ENCODE measurements around the gene CDK4. TPM values are rescaled to one million over a fixed set of nuclear protein-coding genes. Genes with fewer than 3 reads are reported as not detected.

CDK4 gene
- polyA plus RNA-seq (2013) = 66.1 and 68.0 TPM in 2 replicates

DNA sequence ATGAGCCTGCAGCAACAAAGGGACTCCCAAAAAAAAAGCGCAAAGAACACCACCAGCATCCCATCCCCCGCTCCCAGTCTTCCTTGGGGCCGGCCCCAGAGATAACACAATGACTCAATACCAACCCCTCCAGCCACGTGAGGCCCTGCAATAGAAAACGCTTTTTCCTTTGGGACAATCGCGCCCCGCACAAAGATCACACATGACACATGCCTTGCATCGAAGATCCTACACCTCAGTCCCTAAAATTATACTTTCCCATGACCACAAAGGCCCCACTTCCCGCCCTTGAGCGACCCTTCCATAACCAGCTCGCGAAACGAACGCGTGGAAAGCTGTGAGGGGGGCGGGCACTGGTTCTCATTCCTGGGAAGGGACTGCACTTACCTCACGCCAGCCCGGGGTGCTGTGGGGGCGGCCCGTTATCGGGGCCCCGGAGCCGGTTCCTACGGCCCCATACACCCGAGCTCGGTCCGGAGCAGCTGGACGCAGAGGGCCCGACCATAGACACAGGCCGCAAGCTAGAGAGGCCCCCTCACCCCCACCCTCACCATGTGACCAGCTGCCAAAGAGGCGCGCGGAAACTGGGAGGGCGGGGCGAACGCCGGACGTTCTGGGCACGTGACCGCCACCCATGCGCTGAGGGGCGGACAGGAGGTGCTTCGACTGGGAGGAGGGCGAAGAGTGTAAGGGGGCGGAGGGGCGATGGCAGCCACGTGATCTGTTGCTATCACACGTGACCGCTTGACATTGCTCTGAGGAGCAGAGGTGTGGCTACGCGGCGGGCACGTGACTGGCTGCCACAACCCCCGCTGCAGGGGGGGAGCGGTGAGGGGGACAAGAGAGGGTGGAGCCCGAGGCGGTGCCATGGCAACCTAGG, at the start of gene CDK4:
TSS of gene CDK4 (minus strand) at position 523 of the 880 bp plus-strand sequence. CDS start 593 bp downstream, outside the sequence.
- Histone ChIP-seq H3K18ac (ENCODE audit: low read length) (peak within 1 kb of the TSS; percentile 58), H2BK12ac (ENCODE audit: low read length) (no peak within 1 kb of the TSS), H3K9me3 (ENCODE audit: insufficient read depth, low read depth, low read length) (peaks cover 5% of the 10 kb centered on the region), H3K4me1 (ENCODE audit: control insufficient read depth in 1 of 2, insufficient read depth in 2 of 2, low read length in 2 of 2) (peaks cover 7 to 18% of the 10 kb centered on the region in 2 experiments), H3K4me2 (ENCODE audit: low read length) (peak within 1 kb of the TSS; percentile 85), H3K4me3 (ENCODE audit: low read depth, low read length) (peak within 1 kb of the TSS; percentile 78), H2AK5ac (ENCODE audit: low read length) (peak within 1 kb of the TSS; percentile 73), H3K23ac (ENCODE audit: low read length) (no peak within 1 kb of the TSS), H2AFZ (ENCODE audit: insufficient read depth, low read length, poor library complexity) (peak within 1 kb of the TSS; percentile 57), H4K91ac (ENCODE audit: low read depth, low read length) (peak within 1 kb of the TSS; percentile 75), H3K4ac (ENCODE audit: low read depth, low read length) (peak within 1 kb of the TSS; percentile 85), H3K79me1 (ENCODE audit: low read length) (peaks cover 3% of the 10 kb centered on the region), H4K12ac (ENCODE audit: low read depth, low read length) (peak within 1 kb of the TSS; percentile 72), H3K36me3 (ENCODE audit: control insufficient read depth in 1 of 2, insufficient read depth in 2 of 2, low read length in 2 of 2) (peaks cover 16 to 26% of the 10 kb centered on the region in 2 experiments), H3K27me3 (ENCODE audit: insufficient read depth, low read length) (peaks cover 22% of the 10 kb centered on the region), H4K8ac (ENCODE audit: low read depth, low read length) (peak within 1 kb of the TSS; percentile 80), H3K9ac (ENCODE audit: low read length) (peak within 1 kb of the TSS; percentile 54), H3K79me2 (ENCODE audit: control insufficient read depth, insufficient read depth, low read length, poor library complexity) (peaks cover 9% of the 10 kb centered on the region), H3K14ac (ENCODE audit: low read length) (peak within 1 kb of the TSS; percentile 71), H2BK120ac (ENCODE audit: insufficient read depth, low read length, poor library complexity) (peak within 1 kb of the TSS; percentile 23), H2BK5ac (ENCODE audit: low read depth, low read length, poor library complexity) (peak within 1 kb of the TSS; percentile 19), H3K27ac (ENCODE audit: low read depth, low read length) (peak within 1 kb of the TSS; percentile 2)
- DNase-seq = peak; percentile 98 to 99
- WGBS (ENCODE audit: extremely low coverage, insufficient coverage, insufficient read length) = no CpG with 5 or more reads among the region's 58 CpGs

DNA sequence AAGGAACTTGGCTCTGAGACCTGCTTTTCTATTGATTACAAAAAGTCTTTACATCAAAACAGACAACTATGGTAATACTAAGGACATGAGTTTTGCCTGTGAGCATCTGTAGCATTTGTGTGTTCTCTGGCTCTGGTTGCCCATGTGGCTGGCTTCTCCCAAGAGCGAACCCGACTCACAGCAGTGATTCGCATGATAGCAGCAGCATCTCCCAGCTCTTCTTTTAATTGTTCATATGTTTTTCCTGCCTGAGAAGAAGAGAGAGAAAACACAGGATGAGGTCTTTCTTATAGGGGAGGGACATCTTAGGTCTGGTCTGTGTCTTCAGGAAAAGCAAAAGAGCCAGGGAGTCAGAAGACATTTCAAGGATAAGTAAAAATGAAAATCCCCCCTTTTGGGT, 48.9 kb upstream of the CDK4 start:
- Histone ChIP-seq H3K4me3 (ENCODE audit: low read depth, low read length) (no peak overlapping the region), H2BK5ac (ENCODE audit: low read depth, low read length, poor library complexity) (no peak overlapping the region), H2AK5ac (ENCODE audit: low read length) (no peak overlapping the region), H2BK12ac (ENCODE audit: low read length) (no peak overlapping the region), H2AFZ (ENCODE audit: insufficient read depth, low read length, poor library complexity) (no peak overlapping the region), H4K91ac (ENCODE audit: low read depth, low read length) (no peak overlapping the region), H3K79me2 (ENCODE audit: control insufficient read depth, insufficient read depth, low read length, poor library complexity) (no peaks in the 10 kb centered on the region), H3K4me2 (ENCODE audit: low read length) (no peak overlapping the region), H3K9me3 (ENCODE audit: insufficient read depth, low read depth, low read length) (no peaks in the 10 kb centered on the region), H4K8ac (ENCODE audit: low read depth, low read length) (no peak overlapping the region), H3K79me1 (ENCODE audit: low read length) (no peaks in the 10 kb centered on the region), H3K27me3 (ENCODE audit: insufficient read depth, low read length) (no peaks in the 10 kb centered on the region), H3K18ac (ENCODE audit: low read length) (no peak overlapping the region), H3K14ac (ENCODE audit: low read length) (no peak overlapping the region), H3K23ac (ENCODE audit: low read length) (no peak overlapping the region), H2BK120ac (ENCODE audit: insufficient read depth, low read length, poor library complexity) (no peak overlapping the region), H3K27ac (ENCODE audit: low read depth, low read length) (no peak overlapping the region), H3K36me3 (ENCODE audit: control insufficient read depth in 1 of 2, insufficient read depth in 2 of 2, low read length in 2 of 2) (peaks cover 4 to 12% of the 10 kb centered on the region in 2 experiments), H3K4ac (ENCODE audit: low read depth, low read length) (no peak overlapping the region), H3K9ac (ENCODE audit: low read length) (no peak overlapping the region), H3K4me1 (ENCODE audit: control insufficient read depth in 1 of 2, insufficient read depth in 2 of 2, low read length in 2 of 2) (no peaks in the 10 kb centered on the region), H4K12ac (ENCODE audit: low read depth, low read length) (no peak overlapping the region)
- no CpG with 5 or more reads among the region's 3 CpGs for WGBS (ENCODE audit: extremely low coverage, insufficient coverage, insufficient read length)
- no peak for DNase-seq

DNA sequence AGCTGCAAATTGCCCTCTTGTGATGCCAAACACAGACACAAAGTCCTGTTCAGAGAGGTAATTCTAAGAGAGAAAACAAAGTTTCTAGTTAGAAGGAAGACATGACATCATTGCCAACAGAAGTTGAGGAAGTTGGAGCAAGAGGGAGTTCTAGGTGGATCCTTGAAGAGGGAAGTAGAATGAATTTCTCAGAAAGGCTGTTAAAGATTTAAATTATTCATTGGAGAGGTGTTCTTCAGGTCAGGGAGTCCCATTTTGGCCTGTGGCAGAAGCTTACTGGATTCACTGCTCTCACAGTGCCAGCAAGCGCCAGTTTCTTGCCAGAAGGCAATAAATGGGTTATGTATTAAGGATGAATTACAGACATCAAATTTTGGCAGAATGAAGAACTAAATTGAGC, 45.8 kb upstream of the CDK4 start:
- H4K12ac ChIP-seq (ENCODE audit: low read depth, low read length) = no peak overlapping the region
- no peaks in the 10 kb centered on the region for H3K79me2 ChIP-seq (ENCODE audit: control insufficient read depth, insufficient read depth, low read length, poor library complexity)
- no peak overlapping the region for H3K14ac ChIP-seq (ENCODE audit: low read length)
- no peak overlapping the region for H3K18ac ChIP-seq (ENCODE audit: low read length)
- H3K79me1 ChIP-seq (ENCODE audit: low read length) = no peaks in the 10 kb centered on the region
- H3K23ac ChIP-seq (ENCODE audit: low read length) = no peak overlapping the region
- no peak overlapping the region for H3K4ac ChIP-seq (ENCODE audit: low read depth, low read length)
- no peak overlapping the region for H2AK5ac ChIP-seq (ENCODE audit: low read length)
- no peak overlapping the region for H2BK5ac ChIP-seq (ENCODE audit: low read depth, low read length, poor library complexity)
- no peak overlapping the region for H3K4me3 ChIP-seq (ENCODE audit: low read depth, low read length)
- no peak overlapping the region for H3K4me2 ChIP-seq (ENCODE audit: low read length)
- H3K4me1 ChIP-seq (ENCODE audit: control insufficient read depth in 1 of 2, insufficient read depth in 2 of 2, low read length in 2 of 2) = no peaks in the 10 kb centered on the region
- no peaks in the 10 kb centered on the region for H3K27me3 ChIP-seq (ENCODE audit: insufficient read depth, low read length)
- H3K9ac ChIP-seq (ENCODE audit: low read length) = no peak overlapping the region
- H4K91ac ChIP-seq (ENCODE audit: low read depth, low read length) = no peak overlapping the region
- no peak overlapping the region for H2AFZ ChIP-seq (ENCODE audit: insufficient read depth, low read length, poor library complexity)
- H2BK120ac ChIP-seq (ENCODE audit: insufficient read depth, low read length, poor library complexity) = no peak overlapping the region
- H4K8ac ChIP-seq (ENCODE audit: low read depth, low read length) = no peak overlapping the region
- H3K36me3 ChIP-seq (ENCODE audit: control insufficient read depth in 1 of 2, insufficient read depth in 2 of 2, low read length in 2 of 2) = peaks cover 10 to 23% of the 10 kb centered on the region in 2 experiments
- no CpG with 5 or more reads among the region's 1 CpG for WGBS (ENCODE audit: extremely low coverage, insufficient coverage, insufficient read length)
- H3K9me3 ChIP-seq (ENCODE audit: insufficient read depth, low read depth, low read length) = no peaks in the 10 kb centered on the region
- no peak for DNase-seq
- H2BK12ac ChIP-seq (ENCODE audit: low read length) = no peak overlapping the region
- H3K27ac ChIP-seq (ENCODE audit: low read depth, low read length) = no peak overlapping the region

DNA sequence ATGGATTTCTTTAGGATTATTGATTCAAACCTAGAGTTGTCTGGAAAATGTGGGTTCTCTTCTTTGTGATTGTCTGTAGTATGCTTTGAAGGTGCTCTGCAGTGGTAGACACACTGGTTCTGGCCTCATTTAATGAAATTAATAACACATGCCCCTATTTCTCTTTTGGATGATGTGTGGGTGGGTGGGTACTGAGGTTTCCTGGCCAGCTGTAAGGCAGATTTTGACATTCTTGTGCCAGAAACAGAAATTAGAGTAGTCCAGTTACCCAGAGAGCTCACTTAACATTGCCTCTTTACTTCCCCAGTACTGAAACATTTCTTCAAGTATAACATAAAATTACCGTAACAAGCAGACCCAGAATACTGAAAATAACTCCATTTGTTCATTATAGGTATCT, 44.9 kb upstream of the CDK4 start:
- H3K9ac ChIP-seq (ENCODE audit: low read length) = no peak overlapping the region
- H4K91ac ChIP-seq (ENCODE audit: low read depth, low read length) = no peak overlapping the region
- H3K4me1 ChIP-seq (ENCODE audit: control insufficient read depth in 1 of 2, insufficient read depth in 2 of 2, low read length in 2 of 2) = no peaks in the 10 kb centered on the region
- no peak overlapping the region for H3K4me3 ChIP-seq (ENCODE audit: low read depth, low read length)
- H3K18ac ChIP-seq (ENCODE audit: low read length) = no peak overlapping the region
- no peak overlapping the region for H4K8ac ChIP-seq (ENCODE audit: low read depth, low read length)
- no peak overlapping the region for H2BK5ac ChIP-seq (ENCODE audit: low read depth, low read length, poor library complexity)
- H2AFZ ChIP-seq (ENCODE audit: insufficient read depth, low read length, poor library complexity) = no peak overlapping the region
- WGBS (ENCODE audit: extremely low coverage, insufficient coverage, insufficient read length) = no CpG with 5 or more reads among the region's 1 CpG
- no peak overlapping the region for H2AK5ac ChIP-seq (ENCODE audit: low read length)
- H3K23ac ChIP-seq (ENCODE audit: low read length) = no peak overlapping the region
- no peak overlapping the region for H3K4me2 ChIP-seq (ENCODE audit: low read length)
- no peak overlapping the region for H3K14ac ChIP-seq (ENCODE audit: low read length)
- H2BK120ac ChIP-seq (ENCODE audit: insufficient read depth, low read length, poor library complexity) = no peak overlapping the region
- H3K4ac ChIP-seq (ENCODE audit: low read depth, low read length) = no peak overlapping the region
- no peaks in the 10 kb centered on the region for H3K9me3 ChIP-seq (ENCODE audit: insufficient read depth, low read depth, low read length)
- H3K79me1 ChIP-seq (ENCODE audit: low read length) = no peaks in the 10 kb centered on the region
- H3K79me2 ChIP-seq (ENCODE audit: control insufficient read depth, insufficient read depth, low read length, poor library complexity) = no peaks in the 10 kb centered on the region
- H4K12ac ChIP-seq (ENCODE audit: low read depth, low read length) = no peak overlapping the region
- no peaks in the 10 kb centered on the region for H3K27me3 ChIP-seq (ENCODE audit: insufficient read depth, low read length)
- DNase-seq = no peak
- H2BK12ac ChIP-seq (ENCODE audit: low read length) = no peak overlapping the region
- H3K36me3 ChIP-seq (ENCODE audit: control insufficient read depth in 1 of 2, insufficient read depth in 2 of 2, low read length in 2 of 2) = peaks cover 15 to 27% of the 10 kb centered on the region in 2 experiments
- no peak overlapping the region for H3K27ac ChIP-seq (ENCODE audit: low read depth, low read length)
